ENCODE data around the gene RPS16.

DNA sequence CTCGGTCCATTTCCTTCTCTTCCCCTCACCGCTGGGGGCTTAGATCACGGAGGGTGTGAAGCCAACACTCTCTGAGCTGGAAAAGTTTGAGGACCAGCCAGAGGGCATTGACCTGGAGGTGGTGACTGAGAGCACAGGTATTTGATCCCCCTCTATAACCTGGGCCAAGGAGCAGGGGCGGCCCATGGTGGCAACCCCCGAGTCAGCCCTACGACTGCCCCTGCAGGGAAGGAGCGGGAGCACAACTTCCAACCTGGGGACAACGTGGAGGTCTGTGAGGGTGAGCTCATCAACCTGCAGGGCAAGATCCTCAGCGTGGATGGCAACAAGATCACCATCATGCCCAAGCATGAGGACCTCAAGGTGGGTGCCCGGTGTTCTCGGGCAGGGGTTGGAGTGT, 33.3 kb upstream of the RPS16 start:
- TF ChIP-seq, protein P1, sequence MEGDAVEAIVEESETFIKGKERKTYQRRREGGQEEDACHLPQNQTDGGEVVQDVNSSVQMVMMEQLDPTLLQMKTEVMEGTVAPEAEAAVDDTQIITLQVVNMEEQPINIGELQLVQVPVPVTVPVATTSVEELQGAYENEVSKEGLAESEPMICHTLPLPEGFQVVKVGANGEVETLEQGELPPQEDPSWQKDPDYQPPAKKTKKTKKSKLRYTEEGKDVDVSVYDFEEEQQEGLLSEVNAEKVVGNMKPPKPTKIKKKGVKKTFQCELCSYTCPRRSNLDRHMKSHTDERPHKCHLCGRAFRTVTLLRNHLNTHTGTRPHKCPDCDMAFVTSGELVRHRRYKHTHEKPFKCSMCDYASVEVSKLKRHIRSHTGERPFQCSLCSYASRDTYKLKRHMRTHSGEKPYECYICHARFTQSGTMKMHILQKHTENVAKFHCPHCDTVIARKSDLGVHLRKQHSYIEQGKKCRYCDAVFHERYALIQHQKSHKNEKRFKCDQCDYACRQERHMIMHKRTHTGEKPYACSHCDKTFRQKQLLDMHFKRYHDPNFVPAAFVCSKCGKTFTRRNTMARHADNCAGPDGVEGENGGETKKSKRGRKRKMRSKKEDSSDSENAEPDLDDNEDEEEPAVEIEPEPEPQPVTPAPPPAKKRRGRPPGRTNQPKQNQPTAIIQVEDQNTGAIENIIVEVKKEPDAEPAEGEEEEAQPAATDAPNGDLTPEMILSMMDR (conservative IDR thresholded peaks at IDR 0.05 in 1 of 2, IDR thresholded peaks at IDR 0.05 in 1 of 2; ENCODE audit: extremely low read depth in 1 of 2, insufficient read depth in 1 of 2, low read depth in 1 of 2, low read length in 2 of 2) = no peak
- TF ChIP-seq EZH2 (IDR thresholded peaks at IDR 0.05; ENCODE audit: borderline replicate concordance, low read length) = no peak

All from mammary epithelial cell (primary cell).